Lung (tissue), 12 donors: ENCODE data around the gene SCARB2. TPM values are rescaled to one million over a fixed set of nuclear protein-coding genes. Genes with fewer than 3 reads are reported as not detected.

ENCODE experiments used
- ATAC-seq: fragments of 200-7000 bp; cut with Tn5 transposase; one replicate; pipeline ENCODE4 v1.9.1; 2020; ENCODE audit warnings: moderate number of reproducible peaks; ENCODE audit not compliant: insufficient read depth, low FRiP score
- DNase-seq, 3 donors: peaks; one replicate each; pipeline ENCODE4 v3.0.0-alpha.2; 2013 to 2017
- H3K27ac ChIP-seq, 2 donors: one replicate each; pipeline ENCODE4 v1.5.1; 2013; ENCODE audit warnings: mild to moderate bottlenecking in 2 of 2, moderate library complexity in 2 of 2, control low read depth in 1 of 2, inconsistent platforms in 1 of 2, low read depth in 1 of 2, low read length in 1 of 2
- H3K27me3 ChIP-seq, 3 donors: one replicate each; pipeline ENCODE4 v1.5.1; 2013; ENCODE audit warnings: low read length in 2 of 3; ENCODE audit not compliant: control insufficient read depth in 3 of 3, insufficient read depth in 3 of 3
- H3K36me3 ChIP-seq, 4 donors: one replicate each; pipeline ENCODE4 v1.5.1; 2013; ENCODE audit warnings: low read length in 4 of 4, mild to moderate bottlenecking in 1 of 4, moderate library complexity in 1 of 4; ENCODE audit not compliant: control insufficient read depth in 4 of 4, insufficient read depth in 4 of 4
- H3K4me1 ChIP-seq, 5 donors: one replicate each; pipeline ENCODE4 v1.5.1; 2013; ENCODE audit warnings: low read length in 5 of 5, mild to moderate bottlenecking in 2 of 5, moderate library complexity in 1 of 5; ENCODE audit not compliant: control insufficient read depth in 5 of 5, insufficient read depth in 5 of 5
- H3K4me3 ChIP-seq: one replicate; pipeline ENCODE4 v1.5.1; 2013; ENCODE audit warnings: mild to moderate bottlenecking, control low read depth, moderate library complexity
- H3K9ac ChIP-seq, 2 donors: one replicate each; pipeline ENCODE4 v1.5.1; 2013; ENCODE audit warnings: low read length in 2 of 2, control low read depth in 1 of 2; ENCODE audit not compliant: insufficient read depth in 1 of 2
- H3K9me3 ChIP-seq, 4 donors: one replicate each; pipeline ENCODE4 v1.5.1; 2013; ENCODE audit warnings: low read length in 3 of 4, mild to moderate bottlenecking in 1 of 4, moderate library complexity in 1 of 4; ENCODE audit not compliant: control insufficient read depth in 4 of 4, insufficient read depth in 3 of 4
- CTCF ChIP-seq: IDR thresholded peaks from 2 replicates; pipeline ENCODE4 v1.5.1; 2012; ENCODE audit warnings: mild to moderate bottlenecking; ENCODE audit errors: control extremely low read depth, extremely low read depth
- WGBS, 2 donors: extraction: QIAGEN DNeasy Blood & Tissue Kit; methylation state at CpG; one replicate each; pipeline ENCODE4 v1.1.7; 2013; 5-methylcytosine and 5-hydroxymethylcytosine counted together
- polyA plus RNA-seq, 2 donors: library from polyadenylated mRNA; stranded (reverse); fragments of 200-250 nt; gene quantifications; one replicate each; pipeline ENCODE4 v1.2.1, GENCODE V29; 2013
- total RNA-seq, 2 donors: library from RNA; depleted of rRNA in 1 of 2; stranded (reverse); fragments of >200 nt in 1 of 2; gene quantifications; one replicate each; pipeline ENCODE4 v1.2.1, GENCODE V29; 2014 to 2021
- donor health status: control.
- donor health status: control.
- donor health status: Bipolar disorder and iron deficiency.
- donor health status: healthy.
- donor health status: DM: yes; HTN: yes; CAD: no.

The SCARB2 gene
- total and polyA plus RNA-seq, 4 donors, result 104 to 360 (median 150) TPM

GRCh38 chr4:76226418-76226817, 12.8 kb upstream of the SCARB2 start:
- H3K4me1 ChIP-seq, result peaks cover 0 to 4% (median 0%) of the 10 kb centered on the region in 5 donors
- H3K4me3 ChIP-seq, result no peak overlapping the region
- peaks cover 0 to 5% (median 3%) of the 10 kb centered on the region in 4 donors for H3K9me3 ChIP-seq
- ATAC-seq, result no peak
- no peaks in the 10 kb centered on the region for H3K36me3 ChIP-seq
- no peak overlapping the region for H3K27ac ChIP-seq
- TF ChIP-seq CTCF, result no peak
- H3K9ac ChIP-seq, result no peak overlapping the region
- no peak for DNase-seq
- no peaks in the 10 kb centered on the region for H3K27me3 ChIP-seq
- WGBS, 2 donors, result 0 to 58% methylated on average over 1 of the region's 1 CpG

- ATAC-seq (peak; percentile 42), DNase-seq (no peak)
- no peaks in the 10 kb centered on the region for H3K36me3 ChIP-seq
- H3K27ac ChIP-seq, result no peak overlapping the region
- H3K27me3 ChIP-seq, result no peaks in the 10 kb centered on the region
- H3K9ac ChIP-seq, result no peak overlapping the region
- H3K4me1 ChIP-seq, result peaks cover 0 to 9% (median 5%) of the 10 kb centered on the region in 5 donors
- peaks cover 0 to 3% (median 2%) of the 10 kb centered on the region in 4 donors for H3K9me3 ChIP-seq
- no peak for TF ChIP-seq CTCF
- H3K4me3 ChIP-seq, result no peak overlapping the region
- 52 to 84% methylated on average over 3 of the region's 3 CpGs for WGBS, 2 donors
Measured at GRCh38 chr4:76224171-76224570, 10.5 kb upstream of the SCARB2 start.

DNA sequence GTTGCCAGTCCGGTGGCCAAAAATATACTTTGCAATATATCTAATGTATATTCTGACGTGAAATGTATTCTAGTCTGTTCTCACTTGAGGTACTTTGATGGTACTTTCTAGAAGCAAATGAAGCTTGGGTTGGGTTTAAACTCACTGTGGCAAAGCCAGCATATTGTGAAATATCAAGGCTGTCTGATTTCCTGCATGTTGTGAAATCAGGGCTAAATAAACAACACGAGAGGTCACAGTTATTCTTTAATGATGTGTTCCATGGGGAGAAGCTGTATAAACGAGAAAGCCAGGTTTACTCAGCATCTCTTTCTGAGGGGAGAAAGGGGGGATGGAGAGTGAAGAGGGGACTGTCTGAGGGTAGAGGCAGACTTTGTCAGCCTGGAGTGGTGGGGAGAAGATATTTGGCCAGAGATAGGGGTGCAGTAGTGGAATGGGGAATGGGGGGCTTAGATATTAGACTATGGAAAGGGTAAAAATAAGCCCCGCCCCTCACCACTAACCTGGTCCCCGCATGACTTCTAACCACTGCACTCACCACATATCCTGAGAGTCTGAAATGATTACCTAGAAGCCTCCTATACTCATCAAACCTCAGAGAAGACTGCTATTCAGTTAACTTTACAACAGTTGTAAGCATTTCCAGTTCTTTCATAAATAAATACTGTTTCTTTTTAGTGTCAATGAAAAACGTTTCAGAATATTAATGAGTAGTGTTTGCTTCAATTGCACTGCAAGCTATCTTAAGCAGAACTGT, 5.9 kb upstream of the SCARB2 start:
- H3K27me3 ChIP-seq, result no peaks in the 10 kb centered on the region
- DNase-seq (peak; percentile 49 to 95 (median 91)), ATAC-seq (peak; percentile 48)
- H3K27ac ChIP-seq, result peak overlapping the region in 1 of 2 donors; percentile 24
- peaks cover 7 to 46% (median 13%) of the 10 kb centered on the region in 5 donors for H3K4me1 ChIP-seq
- no peaks in the 10 kb centered on the region for H3K36me3 ChIP-seq
- WGBS, 2 donors, result 33 to 38% methylated on average over 7 of the region's 7 CpGs
- peaks cover 0 to 2% (median 0%) of the 10 kb centered on the region in 4 donors for H3K9me3 ChIP-seq
- TF ChIP-seq CTCF, result no peak
- H3K9ac ChIP-seq, result peak overlapping the region in 1 of 2 donors; percentile 36
- H3K4me3 ChIP-seq, result no peak overlapping the region
